GM21526 (cell line): Measurements from ENCODE around the gene HOOK2.
"Not testable (repeated sequence)": the region's sequence is repeated elsewhere in the genome, so short reads cannot be mapped to it uniquely, and the experiment has no call there.

Experiments used
- ATAC-seq: cut with Tn5 transposase; IDR thresholded peaks from one replicate; pipeline ENCODE4 v1.9.1; 2021; ENCODE audit warnings: moderate library complexity; ENCODE audit not compliant: unreplicated experiment, low FRiP score

Gene HOOK2

GRCh38 chr19:12774588-12775555 lies at the start of gene HOOK2:
HOOK2 (minus strand) TSS chr19:12775552; CDS start chr19:12775449, 103 bp downstream.
- ATAC-seq, result no peak

GRCh38 chr19:12821761-12822160 lies 46.4 kb upstream of the HOOK2 start:
- no peak for ATAC-seq

GRCh38 chr19:12817810-12818209 lies 42.5 kb upstream of the HOOK2 start:
- ATAC-seq, result not testable (repeated sequence)

GRCh38 chr19:12817188-12817587 lies 41.8 kb upstream of the HOOK2 start:
- not testable (repeated sequence) for ATAC-seq

- ATAC-seq, result no peak
These were observed 39.7 kb upstream of the HOOK2 start for GRCh38 chr19:12815088-12815487.

- ATAC-seq, result no peak
These were observed 31.1 kb upstream of the HOOK2 start, which contains the start of gene RNASEH2A for GRCh38 chr19:12806242-12807081. RNASEH2A (plus strand) TSS chr19:12806584; CDS start chr19:12806674, 90 bp downstream.

GRCh38 chr19:12804051-12804450 lies 28.7 kb upstream of the HOOK2 start:
- no peak for ATAC-seq

- ATAC-seq, result no peak
These were observed 27.1 kb upstream of the HOOK2 start for GRCh38 chr19:12802267-12803106.

GRCh38 chr19:12801466-12802266 lies 26.3 kb upstream of the HOOK2 start, which contains the start of the genes PRDX2 and THSD8:
PRDX2 (minus strand) TSS chr19:12801800; CDS start chr19:12801261, 539 bp downstream.
THSD8 (plus strand) TSS chr19:12802069; CDS start chr19:12802072, 3 bp downstream.
- ATAC-seq, result no peak

- ATAC-seq, result no peak
These were observed 25.6 kb upstream of the HOOK2 start for GRCh38 chr19:12800923-12801465.

- ATAC-seq, result no peak
These were observed 25.1 kb upstream of the HOOK2 start for GRCh38 chr19:12800466-12800770.

- no peak for ATAC-seq
These were observed 24.6 kb upstream of the HOOK2 start for GRCh38 chr19:12799742-12800465.

GRCh38 chr19:12797607-12798006 lies 22.3 kb upstream of the HOOK2 start:
- ATAC-seq, result not testable (repeated sequence)

- ATAC-seq, result no peak
These were observed 21.8 kb upstream of the HOOK2 start for GRCh38 chr19:12797141-12797587.

- no peak for ATAC-seq
These were observed 21.1 kb upstream of the HOOK2 start for GRCh38 chr19:12796146-12797071.

GRCh38 chr19:12794971-12795381 lies 19.6 kb upstream of the HOOK2 start:
- no peak for ATAC-seq

GRCh38 chr19:12794196-12794941 lies 19.0 kb upstream of the HOOK2 start:
- ATAC-seq, result no peak
